HAP-1 (cell line): Measurements from ENCODE around the gene BICD1.
"Not testable (repeated sequence)": the region's sequence is repeated elsewhere in the genome, so short reads cannot be mapped to it uniquely, and the experiment has no call there.

ENCODE experiments used
- DNase-seq, 2 experiments: peaks; one replicate each; pipeline ENCODE4 v3.0.0-alpha.2; 2016 to 2020; ENCODE audit warnings: low spot score in 2 of 2
- H3K27me3 ChIP-seq: fragments of 250-450 bp; sonication (Bioruptor Pico); 2 replicates; pipeline ENCODE4 v1.5.1; 2020; ENCODE audit warnings: low read depth, mild to moderate bottlenecking, moderate library complexity
- H3K36me3 ChIP-seq: fragments of 250-450 bp; sonication (Bioruptor Pico); replicated peaks from 2 replicates; pipeline ENCODE4 v1.5.1; 2020; ENCODE audit warnings: mild to moderate bottlenecking
- H3K4me1 ChIP-seq: fragments of 250-450 bp; sonication (Bioruptor Pico); 2 replicates; pipeline ENCODE4 v1.5.1; 2020; ENCODE audit warnings: mild to moderate bottlenecking
- H3K4me3 ChIP-seq: fragments of 250-450 bp; sonication (Bioruptor Pico); 2 replicates; pipeline ENCODE4 v1.5.1; 2020; ENCODE audit warnings: mild to moderate bottlenecking, moderate library complexity
- H3K9me3 ChIP-seq: fragments of 250-450 bp; sonication (Bioruptor Pico); 2 replicates; pipeline ENCODE4 v1.5.1; 2020; ENCODE audit warnings: mild to moderate bottlenecking, moderate library complexity
- in situ Hi-C: fragments of 300-500 bp; cut with MboI; formaldehyde crosslinking; loops from 3 replicates; pipeline ENCODE4 v1.14.3; 2020; ENCODE audit warnings: low sequenced_read_pairs, inconsistent platforms, mixed read lengths

Gene BICD1

DNA sequence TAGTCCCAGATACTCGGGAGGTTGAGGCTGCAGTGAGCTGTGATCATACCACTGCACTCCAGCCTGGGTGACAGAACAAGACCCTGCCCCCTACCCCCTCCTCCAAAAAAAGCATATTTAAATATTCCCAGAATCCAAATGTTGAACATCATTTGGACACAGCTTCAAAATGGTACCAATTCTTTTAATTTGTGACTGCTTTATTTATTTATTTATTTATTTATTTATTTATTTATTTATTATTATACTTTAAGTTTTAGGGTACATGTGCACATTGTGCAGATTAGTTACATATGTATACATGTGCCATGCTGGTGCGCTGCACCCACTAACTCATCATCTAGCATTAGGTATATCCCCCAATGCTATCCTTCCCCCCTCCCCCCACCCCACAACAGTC lies 124.7 kb downstream of the BICD1 start:
- H3K4me3 ChIP-seq, DNase-seq, in situ Hi-C loops, H3K36me3 ChIP-seq, H3K4me1 ChIP-seq, H3K9me3 ChIP-seq, H3K27me3 ChIP-seq: not testable (repeated sequence)

DNA sequence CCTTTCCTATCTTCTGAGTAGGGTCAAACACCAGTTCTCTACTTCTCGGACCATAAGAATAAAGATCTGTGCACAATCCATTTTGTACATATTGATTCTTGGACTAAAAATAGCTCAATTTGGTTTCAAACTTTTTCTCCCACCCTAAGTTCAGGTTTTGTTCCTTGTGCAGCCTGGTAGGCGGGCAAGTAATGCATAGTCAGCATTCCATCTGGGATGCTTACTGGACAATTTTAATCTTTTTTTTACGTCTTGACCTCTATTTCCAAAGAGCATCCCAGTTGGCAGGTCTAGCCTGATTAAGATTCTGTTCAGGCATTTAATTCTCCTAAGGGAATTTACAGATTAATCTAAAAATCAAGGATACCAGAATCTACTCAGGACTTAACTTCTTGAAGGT lies 126.9 kb downstream of the BICD1 start:
- Histone ChIP-seq H3K4me1 (peaks cover 2% of the 10 kb centered on the region), H3K4me3 (no peak overlapping the region), H3K9me3 (peaks cover 2% of the 10 kb centered on the region; the same call in 1 of the 2 replicates), H3K27me3 (no peaks in the 10 kb centered on the region), H3K36me3 (peaks cover 4% of the 10 kb centered on the region)
- in situ Hi-C loops, result no loop called here
- DNase-seq, result no peak

DNA sequence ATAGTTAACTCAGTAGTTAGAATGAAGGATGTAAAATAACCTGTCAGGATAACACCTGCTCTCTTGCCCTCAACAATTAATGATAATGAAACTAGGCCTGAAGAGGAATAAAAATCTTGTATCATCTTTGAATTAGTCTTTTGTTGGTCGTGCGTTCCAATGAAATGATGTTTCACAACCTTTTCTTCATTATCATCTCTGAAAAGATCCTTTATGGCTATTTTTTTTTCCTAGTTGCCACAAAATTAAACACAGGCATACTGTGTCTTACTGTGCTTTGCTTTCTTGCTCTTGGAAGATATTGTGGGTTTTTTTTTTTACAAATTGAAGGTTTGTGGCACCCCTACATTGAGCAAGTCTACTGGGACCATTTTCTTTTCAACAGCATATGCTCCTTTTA lies 128.6 kb downstream of the BICD1 start:
- H3K27me3 ChIP-seq, result no peaks in the 10 kb centered on the region
- DNase-seq, result no peak
- in situ Hi-C loops, result no loop called here
- peaks cover 4% of the 10 kb centered on the region for H3K36me3 ChIP-seq
- peaks cover 7% of the 10 kb centered on the region for H3K4me1 ChIP-seq
- peaks cover 2% of the 10 kb centered on the region; the same call in 1 of the 2 replicates for H3K9me3 ChIP-seq
- H3K4me3 ChIP-seq, result no peak overlapping the region

DNA sequence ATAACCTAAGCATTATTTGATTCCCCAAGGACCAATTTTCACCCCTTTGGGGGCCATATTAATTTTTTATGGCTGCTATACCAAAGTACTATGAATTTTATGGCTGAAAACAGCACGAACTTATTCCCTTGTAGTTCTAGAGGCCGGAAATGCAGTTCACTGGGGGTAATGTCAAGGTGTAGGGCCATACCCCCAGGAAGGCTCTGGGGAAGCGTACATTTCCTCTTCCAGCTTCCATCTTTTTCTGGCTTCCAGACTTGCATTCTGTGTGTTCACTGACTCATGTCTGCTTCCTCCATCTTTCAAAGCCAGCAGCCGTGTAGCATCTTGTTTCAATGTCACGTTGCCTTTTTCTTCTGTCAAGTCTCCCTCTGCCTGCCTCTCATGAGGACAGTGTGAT lies 133.5 kb downstream of the BICD1 start:
- no peak for DNase-seq
- Histone ChIP-seq H3K27me3 (no peaks in the 10 kb centered on the region), H3K4me1 (peaks cover 17% of the 10 kb centered on the region), H3K36me3 (peaks cover 4% of the 10 kb centered on the region), H3K9me3 (peaks cover 2% of the 10 kb centered on the region; the same call in 1 of the 2 replicates), H3K4me3 (no peak overlapping the region)
- in situ Hi-C loops, result no loop called here

DNA sequence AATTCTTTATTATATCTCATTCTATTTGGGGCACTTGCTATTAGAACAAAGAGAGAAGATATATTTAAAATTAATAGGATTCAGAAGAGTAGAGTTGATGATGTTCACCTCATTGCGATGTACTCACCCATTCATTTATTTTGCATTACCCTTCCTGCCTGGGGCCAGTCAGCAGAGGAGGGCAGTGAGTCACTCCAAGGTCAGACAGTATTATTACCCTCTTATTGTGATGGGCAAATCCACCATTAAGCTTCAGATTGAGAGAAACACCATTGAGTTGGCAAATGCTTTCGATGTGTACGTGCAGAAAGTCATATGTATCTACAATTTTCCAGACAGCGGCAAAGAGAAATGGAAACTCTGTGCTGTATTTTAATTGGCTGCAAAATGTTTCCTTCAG lies 134.2 kb downstream of the BICD1 start:
- Histone ChIP-seq H3K36me3 (peaks cover 3% of the 10 kb centered on the region), H3K4me1 (peaks cover 17% of the 10 kb centered on the region), H3K9me3 (peaks cover 2% of the 10 kb centered on the region; the same call in 1 of the 2 replicates), H3K4me3 (no peak overlapping the region), H3K27me3 (no peaks in the 10 kb centered on the region)
- in situ Hi-C loops, result no loop called here
- peak; percentile 37 to 51 for DNase-seq

DNA sequence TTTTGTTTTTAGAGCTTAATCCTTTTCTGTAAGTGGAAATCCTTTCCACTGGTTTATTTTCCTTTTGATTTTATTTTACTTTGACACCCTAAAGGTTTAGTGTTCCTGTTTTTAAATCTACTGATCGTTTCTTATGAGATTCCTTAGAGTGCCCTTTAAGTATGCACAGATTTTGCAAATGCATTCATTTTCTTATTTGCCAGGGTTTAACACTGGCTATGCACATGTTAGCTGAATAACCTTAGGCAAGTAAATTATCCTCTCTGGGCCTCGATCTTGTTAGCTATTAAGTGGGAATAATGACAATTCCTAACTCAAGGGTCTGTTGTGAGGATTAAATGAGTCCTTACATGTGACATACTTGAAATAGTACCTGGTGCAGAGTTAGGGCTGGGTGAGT lies 136.0 kb downstream of the BICD1 start:
- H3K4me1 ChIP-seq, result peaks cover 17% of the 10 kb centered on the region
- no peak for DNase-seq
- H3K4me3 ChIP-seq, result no peak overlapping the region
- H3K36me3 ChIP-seq, result peaks cover 3% of the 10 kb centered on the region
- peaks cover 6% of the 10 kb centered on the region for H3K9me3 ChIP-seq
- in situ Hi-C loops, result no loop called here
- H3K27me3 ChIP-seq, result no peaks in the 10 kb centered on the region

DNA sequence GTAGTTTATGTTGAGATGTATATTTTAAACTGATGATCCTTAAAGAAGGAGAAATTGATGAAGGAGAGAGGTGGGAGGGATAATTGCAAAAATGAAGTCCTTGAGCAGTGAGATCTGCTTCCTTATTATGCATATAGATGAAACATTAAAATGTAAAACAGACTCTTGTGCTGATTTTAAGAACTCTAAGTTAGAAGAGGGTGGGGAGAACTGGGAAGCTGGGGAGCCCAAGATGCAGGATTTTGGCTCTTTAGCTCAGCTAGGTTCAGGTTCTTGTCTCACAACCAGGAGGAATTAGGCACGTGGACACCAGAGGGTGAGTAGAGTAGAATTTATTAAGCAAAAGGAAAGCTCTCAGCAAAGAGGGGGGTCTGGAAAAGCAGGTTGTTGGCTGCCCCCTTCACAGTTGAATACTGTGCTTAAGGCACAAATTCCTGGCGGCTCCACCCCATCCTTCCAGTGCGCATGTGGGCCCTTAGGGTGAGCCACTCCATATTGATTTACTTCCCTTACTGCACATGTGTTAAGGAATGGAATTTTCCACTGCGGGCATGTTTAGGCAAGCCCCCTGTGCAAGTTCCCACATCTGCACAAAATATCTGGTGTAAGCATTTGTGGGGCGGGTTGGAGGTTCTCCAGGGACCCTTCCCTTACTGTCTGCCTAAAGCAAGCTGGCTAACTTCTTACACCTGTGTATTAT lies 141.9 kb downstream of the BICD1 start:
- H3K4me3 ChIP-seq, result no peak overlapping the region
- H3K36me3 ChIP-seq, result peaks cover 4% of the 10 kb centered on the region
- in situ Hi-C loops, result no loop called here
- peaks cover 41% of the 10 kb centered on the region for H3K4me1 ChIP-seq
- H3K9me3 ChIP-seq, result peaks cover 13% of the 10 kb centered on the region; the same call in 1 of the 2 replicates
- no peaks in the 10 kb centered on the region for H3K27me3 ChIP-seq
- DNase-seq, result peak; percentile 65 to 80

DNA sequence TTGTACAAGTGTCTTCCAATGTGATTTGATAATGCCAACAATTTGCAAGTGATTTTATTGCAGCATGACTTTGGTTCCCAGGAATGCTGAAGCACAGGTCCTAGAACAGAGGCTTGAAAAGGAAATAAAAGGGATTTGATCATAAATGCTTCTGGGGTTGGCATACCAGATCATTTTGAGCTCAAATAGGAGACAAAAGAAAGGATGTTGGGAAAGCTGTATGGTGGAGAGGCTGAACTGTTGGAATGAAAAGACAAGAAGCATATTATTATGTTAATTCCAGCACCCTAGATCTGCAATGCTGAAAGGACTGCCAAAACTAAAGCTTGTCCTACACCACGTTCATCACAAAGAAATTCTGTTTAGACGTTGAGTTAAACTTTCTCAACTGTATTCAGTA lies 143.1 kb downstream of the BICD1 start:
- DNase-seq, result peak; percentile 65 to 100
- Histone ChIP-seq H3K4me3 (no peak overlapping the region), H3K36me3 (peaks cover 4% of the 10 kb centered on the region), H3K4me1 (peaks cover 41% of the 10 kb centered on the region), H3K27me3 (no peaks in the 10 kb centered on the region), H3K9me3 (peaks cover 13% of the 10 kb centered on the region; the same call in 1 of the 2 replicates)
- in situ Hi-C loops, result no loop called here

DNA sequence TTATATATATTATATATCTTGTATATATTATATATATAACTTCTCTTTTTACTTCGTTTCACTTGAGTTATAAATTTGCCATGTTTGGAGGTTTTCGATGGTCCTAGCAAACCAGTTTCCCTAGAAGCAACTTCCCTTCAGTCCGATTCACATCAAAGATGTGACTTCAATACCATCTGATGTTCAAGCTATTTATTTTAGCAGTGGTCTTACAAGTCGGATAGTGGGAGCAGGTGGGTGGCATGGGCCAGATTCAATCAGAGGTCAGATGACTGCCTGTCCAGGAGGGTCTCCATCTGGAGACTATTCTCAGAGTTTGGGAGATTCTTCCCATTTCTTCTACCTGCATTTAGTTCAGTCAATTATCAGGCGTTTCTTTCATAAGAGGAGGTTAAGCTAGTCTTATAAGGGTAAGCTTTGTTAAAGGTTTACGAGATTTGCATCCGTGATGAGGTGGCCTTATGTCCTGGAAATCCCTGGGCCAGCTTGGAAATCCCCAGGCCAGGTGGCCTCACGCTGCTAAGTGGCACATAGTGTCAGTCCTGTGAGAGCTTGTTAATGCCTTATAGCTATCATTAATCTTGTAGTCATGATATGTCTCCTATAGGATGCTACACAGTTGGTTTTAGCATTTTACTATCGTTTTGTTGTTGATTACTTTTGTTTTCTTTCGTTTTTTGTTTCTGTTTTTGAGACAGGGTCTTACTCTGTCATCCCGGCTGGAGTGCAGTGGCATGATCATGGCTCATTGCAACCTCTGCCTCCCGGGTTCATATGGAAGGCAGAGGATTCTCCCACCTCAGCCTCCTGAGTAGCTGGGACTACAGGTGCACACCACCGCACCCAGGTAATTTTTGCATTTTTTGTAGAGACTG lies 145.8 kb downstream of the BICD1 start:
- Histone ChIP-seq H3K9me3 (peaks cover 10% of the 10 kb centered on the region), H3K4me3 (no peak overlapping the region), H3K36me3 (peaks cover 4% of the 10 kb centered on the region), H3K4me1 (peaks cover 41% of the 10 kb centered on the region), H3K27me3 (no peaks in the 10 kb centered on the region)
- peak; percentile 42 to 53 for DNase-seq
- in situ Hi-C loops, result no loop called here

DNA sequence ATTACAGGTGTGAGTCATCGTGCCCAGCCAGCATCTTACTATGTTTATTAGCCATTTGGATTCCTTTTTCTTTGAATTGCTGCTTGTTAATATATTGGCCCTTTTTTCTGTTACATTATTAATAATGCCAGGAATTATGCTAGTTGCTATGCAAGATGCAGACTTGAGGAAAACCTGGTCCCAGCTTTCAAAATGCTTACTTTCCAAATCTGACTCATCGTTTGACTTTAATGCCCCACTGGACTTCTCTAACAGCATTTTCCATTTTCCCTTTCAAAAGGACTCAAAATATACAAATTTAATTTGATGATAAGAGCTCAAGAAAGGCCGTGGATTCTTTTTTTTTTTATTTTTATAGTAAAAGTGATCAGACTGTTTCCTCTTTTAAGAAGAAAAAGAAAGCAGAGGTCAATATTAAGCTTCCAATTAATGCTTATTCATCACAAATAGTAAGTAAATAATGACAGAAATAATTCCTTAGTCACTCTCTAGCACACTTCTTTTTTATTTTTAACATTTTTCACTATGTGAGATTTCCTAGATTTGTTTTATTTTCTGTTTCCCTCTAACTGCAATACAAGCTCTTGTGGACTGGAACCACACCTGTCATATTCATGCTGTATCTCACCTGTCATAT lies 146.6 kb downstream of the BICD1 start:
- H3K4me3 ChIP-seq, result no peak overlapping the region
- H3K4me1 ChIP-seq, result peaks cover 37% of the 10 kb centered on the region
- H3K9me3 ChIP-seq, result peaks cover 4% of the 10 kb centered on the region
- DNase-seq, result no peak
- no peaks in the 10 kb centered on the region for H3K36me3 ChIP-seq
- in situ Hi-C loops, result no loop called here
- no peaks in the 10 kb centered on the region for H3K27me3 ChIP-seq

DNA sequence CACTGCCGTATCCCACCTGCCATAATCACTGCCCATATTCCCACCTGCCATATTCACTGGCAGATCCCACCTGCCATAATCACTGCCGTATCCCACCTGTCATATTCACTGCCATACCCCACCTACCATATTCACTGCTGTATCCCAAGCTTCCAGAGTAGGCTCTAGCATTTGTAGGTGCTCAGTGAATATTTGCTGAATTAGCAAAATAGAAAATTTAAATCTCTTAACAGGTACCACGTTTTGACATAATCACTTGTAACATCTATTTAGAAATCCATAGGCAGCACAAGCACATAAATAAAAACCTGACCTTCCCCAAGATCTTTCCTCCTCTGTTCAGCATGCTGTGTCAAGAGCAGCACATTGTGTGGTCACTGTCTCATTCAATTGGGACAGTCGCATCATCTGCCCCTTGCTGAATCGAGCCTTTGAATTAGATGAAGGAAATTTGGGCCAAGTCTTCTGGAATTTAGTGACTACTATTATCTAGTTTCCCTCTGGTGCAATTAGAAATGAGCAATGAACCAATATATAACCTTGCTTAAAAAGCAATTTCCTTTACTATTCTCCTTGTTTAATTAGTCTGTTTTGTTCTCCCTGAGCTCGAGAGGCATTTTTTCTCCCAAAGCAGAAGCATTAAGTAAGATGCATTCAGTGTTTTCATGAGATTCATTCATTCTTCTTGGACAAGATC lies 147.8 kb downstream of the BICD1 start:
- DNase-seq, result no peak
- in situ Hi-C loops, result no loop called here
- H3K36me3 ChIP-seq, result no peaks in the 10 kb centered on the region; the same call in 1 of the 2 replicates
- no peak overlapping the region for H3K4me3 ChIP-seq
- no peaks in the 10 kb centered on the region for H3K27me3 ChIP-seq
- peaks cover 26% of the 10 kb centered on the region for H3K4me1 ChIP-seq
- no peaks in the 10 kb centered on the region; the same call in 1 of the 2 replicates for H3K9me3 ChIP-seq

DNA sequence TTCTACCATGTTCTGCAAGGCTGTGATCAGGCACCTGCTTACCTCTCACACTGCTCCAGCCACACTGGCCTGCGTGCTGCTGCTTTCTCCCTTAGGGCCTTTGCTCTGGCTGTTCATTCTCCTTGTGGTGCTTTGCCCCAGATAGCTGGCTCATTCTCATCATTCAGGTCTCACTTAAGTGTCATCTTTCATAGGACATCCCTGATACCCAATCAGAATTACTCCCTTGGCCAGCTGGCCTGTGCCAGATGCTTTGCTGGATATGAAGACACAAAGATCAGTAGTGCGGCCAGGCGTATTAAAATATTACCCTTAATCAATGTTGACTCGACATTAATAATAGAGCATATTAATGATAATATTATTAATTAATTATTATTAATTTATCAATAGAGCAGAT lies 148.9 kb downstream of the BICD1 start:
- Histone ChIP-seq H3K9me3 (no peaks in the 10 kb centered on the region; the same call in 1 of the 2 replicates), H3K4me3 (no peak overlapping the region), H3K36me3 (no peaks in the 10 kb centered on the region; the same call in 1 of the 2 replicates), H3K27me3 (no peaks in the 10 kb centered on the region), H3K4me1 (peaks cover 30% of the 10 kb centered on the region)
- in situ Hi-C loops, result no loop called here
- no peak for DNase-seq
